ENCODE results near the gene DDX39B.
A peak's percentile ranks its signal among the peaks of the same experiment; 100 is the strongest.

DDX39B gene

DNA sequence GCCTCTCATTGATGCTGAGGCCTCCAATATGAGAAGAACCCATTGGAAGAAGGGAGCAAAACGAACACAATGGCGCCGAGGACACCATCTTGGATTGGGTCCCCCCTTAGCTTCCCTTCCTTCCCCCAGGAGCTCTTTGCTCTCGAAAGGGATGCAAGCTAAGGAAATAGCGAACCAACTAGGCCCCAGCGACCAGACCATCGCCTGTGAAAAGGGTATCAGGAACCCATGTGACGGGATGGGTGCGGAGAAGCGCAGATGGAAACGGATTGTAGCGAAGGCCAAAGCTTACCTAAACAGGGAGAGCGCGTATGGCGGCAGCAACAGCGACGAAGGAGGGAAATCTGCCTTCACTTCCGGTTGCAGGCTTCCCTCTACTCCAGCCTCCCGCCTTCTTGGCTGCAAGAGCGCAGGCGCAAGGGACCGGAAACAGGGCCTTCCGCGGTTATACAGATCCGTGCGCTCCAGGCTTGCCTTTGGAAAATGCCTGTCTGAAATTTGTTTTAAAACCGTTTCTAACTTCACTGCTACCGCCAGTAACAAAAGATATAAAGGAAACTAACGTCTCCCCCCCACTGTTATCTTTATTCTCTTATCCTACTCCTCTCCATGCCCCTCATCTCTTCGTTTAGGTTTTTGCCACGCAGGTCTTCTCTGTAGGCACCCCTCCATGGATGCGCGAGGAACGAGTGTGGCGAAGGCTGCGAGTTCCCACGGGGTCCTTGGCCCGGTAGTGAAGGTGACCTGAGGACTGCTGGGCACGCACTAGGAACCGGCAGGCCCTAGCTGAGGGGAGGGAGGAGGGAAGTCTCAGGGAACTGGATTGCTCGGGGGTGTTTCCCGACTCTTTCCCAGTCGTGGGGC is at the start of gene DDX39B:
Gene DDX39B, minus strand, starts transcription at position 346 of the 864 bp plus-strand sequence. CDS start 1,471 bp downstream, outside the sequence.
- TF ChIP-seq TAF1 (IDR thresholded peaks at IDR 0.05; ENCODE audit: low read depth) (peak; percentile 99), TCF12 (IDR thresholded peaks at IDR 0.05; ENCODE audit: low read depth) (peak; percentile 37; the same call in 1 of the 2 replicates), YY1 (IDR thresholded peaks at IDR 0.05; ENCODE audit: low read depth) (peak; percentile 94), ZBTB7A (IDR thresholded peaks at IDR 0.05; ENCODE audit: low read depth) (no peak), EGR1 (IDR thresholded peaks at IDR 0.05) (no peak), CEBPB (IDR thresholded peaks at IDR 0.05) (no peak; the same call in 1 of the 2 replicates), FOXM1 (IDR thresholded peaks at IDR 0.05; ENCODE audit: borderline replicate concordance, low read depth) (peak; percentile 42; the same call in 1 of the 2 replicates), NFIC (IDR thresholded peaks at IDR 0.05) (no peak), TEAD4 (IDR thresholded peaks at IDR 0.05) (peak; percentile 39; the same call in 1 of the 2 replicates)
- TF ChIP-seq, protein P1, sequence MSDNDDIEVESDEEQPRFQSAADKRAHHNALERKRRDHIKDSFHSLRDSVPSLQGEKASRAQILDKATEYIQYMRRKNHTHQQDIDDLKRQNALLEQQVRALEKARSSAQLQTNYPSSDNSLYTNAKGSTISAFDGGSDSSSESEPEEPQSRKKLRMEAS (IDR thresholded peaks at IDR 0.05): peak; percentile 92

DNA sequence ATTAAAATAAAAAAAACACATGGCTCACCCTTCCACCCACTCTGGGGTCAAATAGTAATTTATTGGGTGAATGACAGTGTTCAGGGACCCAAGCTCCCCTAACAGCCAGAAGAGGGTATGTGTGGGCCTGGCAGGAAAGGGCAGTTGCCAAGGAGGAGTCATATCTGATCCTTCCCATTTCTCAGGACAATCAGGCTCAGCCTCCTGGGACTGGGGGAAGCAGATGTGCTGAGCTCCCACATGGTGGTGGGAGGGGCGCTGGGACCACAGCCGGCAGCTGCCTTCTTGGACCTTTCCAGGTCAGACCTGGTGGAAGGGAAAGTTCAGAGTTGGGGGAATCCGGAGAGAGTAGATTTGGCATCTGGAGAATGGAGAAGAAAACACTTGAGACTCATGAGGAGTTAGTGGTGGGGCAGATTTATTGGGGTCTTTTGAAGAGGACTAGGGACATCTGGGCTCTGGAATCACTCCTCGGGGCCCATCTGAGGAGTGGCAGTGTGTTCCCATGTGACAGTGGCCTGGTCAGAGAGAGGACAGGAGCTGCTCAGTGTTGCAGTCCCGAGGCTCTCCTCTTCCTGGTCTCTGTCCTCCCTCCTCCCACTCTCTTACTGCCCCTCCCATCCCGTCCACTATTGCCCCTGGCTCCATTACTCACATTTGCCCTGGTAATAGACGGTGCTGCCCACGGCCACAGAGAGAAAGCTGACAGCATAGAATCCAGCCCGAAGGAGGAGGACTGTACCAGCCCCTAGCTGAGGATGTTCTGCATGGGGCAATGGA is 47.3 kb upstream of the DDX39B start:
- TF ChIP-seq, protein P2, sequence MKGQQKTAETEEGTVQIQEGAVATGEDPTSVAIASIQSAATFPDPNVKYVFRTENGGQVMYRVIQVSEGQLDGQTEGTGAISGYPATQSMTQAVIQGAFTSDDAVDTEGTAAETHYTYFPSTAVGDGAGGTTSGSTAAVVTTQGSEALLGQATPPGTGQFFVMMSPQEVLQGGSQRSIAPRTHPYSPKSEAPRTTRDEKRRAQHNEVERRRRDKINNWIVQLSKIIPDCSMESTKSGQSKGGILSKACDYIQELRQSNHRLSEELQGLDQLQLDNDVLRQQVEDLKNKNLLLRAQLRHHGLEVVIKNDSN (IDR thresholded peaks at IDR 0.05): no peak
- TF ChIP-seq YY1 (IDR thresholded peaks at IDR 0.05; ENCODE audit: low read depth) (no peak), TAF1 (IDR thresholded peaks at IDR 0.05; ENCODE audit: low read depth) (no peak), TCF12 (IDR thresholded peaks at IDR 0.05; ENCODE audit: low read depth) (no peak), EGR1 (IDR thresholded peaks at IDR 0.05) (no peak), EP300 (IDR thresholded peaks at IDR 0.05; ENCODE audit: borderline replicate concordance) (no peak), FOXM1 (IDR thresholded peaks at IDR 0.05; ENCODE audit: borderline replicate concordance, low read depth) (no peak), RAD21 (IDR thresholded peaks at IDR 0.05; ENCODE audit: low read depth) (no peak), TEAD4 (IDR thresholded peaks at IDR 0.05) (no peak), ZBTB7A (IDR thresholded peaks at IDR 0.05; ENCODE audit: low read depth) (no peak), NFIC (IDR thresholded peaks at IDR 0.05) (no peak), CREB1 (IDR thresholded peaks at IDR 0.05; ENCODE audit: low read depth) (no peak), CEBPB (IDR thresholded peaks at IDR 0.05) (no peak)
- TF ChIP-seq, protein P3, sequence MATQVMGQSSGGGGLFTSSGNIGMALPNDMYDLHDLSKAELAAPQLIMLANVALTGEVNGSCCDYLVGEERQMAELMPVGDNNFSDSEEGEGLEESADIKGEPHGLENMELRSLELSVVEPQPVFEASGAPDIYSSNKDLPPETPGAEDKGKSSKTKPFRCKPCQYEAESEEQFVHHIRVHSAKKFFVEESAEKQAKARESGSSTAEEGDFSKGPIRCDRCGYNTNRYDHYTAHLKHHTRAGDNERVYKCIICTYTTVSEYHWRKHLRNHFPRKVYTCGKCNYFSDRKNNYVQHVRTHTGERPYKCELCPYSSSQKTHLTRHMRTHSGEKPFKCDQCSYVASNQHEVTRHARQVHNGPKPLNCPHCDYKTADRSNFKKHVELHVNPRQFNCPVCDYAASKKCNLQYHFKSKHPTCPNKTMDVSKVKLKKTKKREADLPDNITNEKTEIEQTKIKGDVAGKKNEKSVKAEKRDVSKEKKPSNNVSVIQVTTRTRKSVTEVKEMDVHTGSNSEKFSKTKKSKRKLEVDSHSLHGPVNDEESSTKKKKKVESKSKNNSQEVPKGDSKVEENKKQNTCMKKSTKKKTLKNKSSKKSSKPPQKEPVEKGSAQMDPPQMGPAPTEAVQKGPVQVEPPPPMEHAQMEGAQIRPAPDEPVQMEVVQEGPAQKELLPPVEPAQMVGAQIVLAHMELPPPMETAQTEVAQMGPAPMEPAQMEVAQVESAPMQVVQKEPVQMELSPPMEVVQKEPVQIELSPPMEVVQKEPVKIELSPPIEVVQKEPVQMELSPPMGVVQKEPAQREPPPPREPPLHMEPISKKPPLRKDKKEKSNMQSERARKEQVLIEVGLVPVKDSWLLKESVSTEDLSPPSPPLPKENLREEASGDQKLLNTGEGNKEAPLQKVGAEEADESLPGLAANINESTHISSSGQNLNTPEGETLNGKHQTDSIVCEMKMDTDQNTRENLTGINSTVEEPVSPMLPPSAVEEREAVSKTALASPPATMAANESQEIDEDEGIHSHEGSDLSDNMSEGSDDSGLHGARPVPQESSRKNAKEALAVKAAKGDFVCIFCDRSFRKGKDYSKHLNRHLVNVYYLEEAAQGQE (IDR thresholded peaks at IDR 0.05; ENCODE audit: low read depth): no peak
- TF ChIP-seq, protein P1 (IDR thresholded peaks at IDR 0.05): no peak

DNA sequence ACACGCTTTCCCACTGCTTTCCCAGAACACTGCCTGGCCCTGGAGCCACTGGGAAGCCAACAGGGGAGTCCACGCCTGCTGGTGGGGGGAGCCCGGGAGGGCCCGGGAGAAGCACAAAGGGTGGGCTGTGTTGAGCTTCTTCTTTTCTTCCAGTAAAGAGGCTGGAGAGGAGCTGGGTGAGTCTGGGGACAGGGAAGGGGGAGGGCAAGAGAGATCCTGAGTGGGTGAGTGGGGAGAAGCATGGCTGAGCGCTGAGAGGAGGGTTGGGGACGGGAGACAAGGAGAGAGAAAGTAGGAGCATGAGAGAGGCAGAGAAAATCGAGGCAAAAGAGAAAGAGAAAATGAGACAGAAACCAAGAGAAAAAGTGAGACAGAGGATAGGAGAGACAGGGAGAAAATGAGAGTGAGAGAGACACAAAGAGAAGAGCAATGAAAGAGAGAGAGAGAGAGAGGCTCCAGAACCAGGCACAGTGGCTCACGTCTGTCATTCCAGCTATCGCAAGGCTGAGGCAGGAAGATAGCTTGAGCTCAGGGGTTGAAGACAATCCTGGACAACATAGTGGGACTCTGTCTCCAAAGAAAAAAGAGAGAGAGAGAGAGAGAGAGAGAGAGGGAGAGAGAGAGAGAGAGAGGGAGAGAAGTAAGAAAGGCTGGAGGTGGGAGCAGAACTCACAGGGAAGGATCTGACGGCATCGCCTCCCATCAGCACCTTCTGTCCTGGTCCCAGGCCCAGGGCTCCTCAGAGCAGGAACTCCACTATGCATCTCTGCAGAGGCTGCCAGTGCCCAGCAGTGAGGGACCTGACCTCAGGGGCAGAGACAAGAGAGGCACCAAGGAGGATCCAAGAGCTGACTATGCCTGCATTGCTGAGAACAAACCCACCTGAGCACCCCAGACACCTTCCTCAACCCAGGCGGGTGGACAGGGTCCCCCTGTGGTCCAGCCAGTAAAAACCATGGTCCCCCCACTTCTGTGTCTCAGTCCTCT is 46.3 kb upstream of the DDX39B start:
- no peak for TF ChIP-seq CREB1 (IDR thresholded peaks at IDR 0.05; ENCODE audit: low read depth)

DNA sequence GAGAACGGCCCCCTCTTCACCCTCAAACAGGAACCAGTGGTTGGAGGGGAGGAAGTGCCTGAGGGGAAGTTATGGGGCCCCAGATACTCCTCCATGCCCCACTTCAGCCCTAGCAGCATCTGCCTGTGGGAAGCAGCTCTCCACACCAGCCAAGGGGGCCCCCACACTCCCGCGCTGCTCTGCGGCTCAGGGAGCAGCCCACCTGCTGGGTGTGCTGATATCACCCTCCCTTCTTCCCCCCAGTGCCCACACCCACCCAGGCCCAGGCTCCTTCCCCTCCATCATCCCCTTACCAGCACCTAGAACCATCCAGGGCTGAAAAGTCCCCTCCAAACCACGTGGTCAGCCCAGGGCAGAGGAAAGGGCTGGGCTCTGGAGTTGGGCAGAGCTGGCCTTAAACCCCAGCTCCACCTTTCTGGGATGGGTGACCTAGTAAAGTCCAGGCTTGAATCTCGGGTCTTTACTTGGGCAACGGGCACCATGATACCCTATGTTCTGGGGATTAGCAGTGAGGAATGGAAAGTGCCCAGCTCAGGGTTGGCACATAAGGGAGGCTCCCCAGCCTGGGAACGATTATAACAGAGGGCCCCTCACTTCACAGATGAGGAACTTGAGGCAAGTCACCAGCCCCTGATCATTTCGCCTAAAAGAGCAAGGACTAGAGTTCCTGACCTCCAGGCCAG is 44.9 kb upstream of the DDX39B start:
- no peak for TF ChIP-seq EP300 (IDR thresholded peaks at IDR 0.05; ENCODE audit: borderline replicate concordance)
- no peak for TF ChIP-seq TEAD4 (IDR thresholded peaks at IDR 0.05)
- TF ChIP-seq, protein P2 (IDR thresholded peaks at IDR 0.05): no peak

DNA sequence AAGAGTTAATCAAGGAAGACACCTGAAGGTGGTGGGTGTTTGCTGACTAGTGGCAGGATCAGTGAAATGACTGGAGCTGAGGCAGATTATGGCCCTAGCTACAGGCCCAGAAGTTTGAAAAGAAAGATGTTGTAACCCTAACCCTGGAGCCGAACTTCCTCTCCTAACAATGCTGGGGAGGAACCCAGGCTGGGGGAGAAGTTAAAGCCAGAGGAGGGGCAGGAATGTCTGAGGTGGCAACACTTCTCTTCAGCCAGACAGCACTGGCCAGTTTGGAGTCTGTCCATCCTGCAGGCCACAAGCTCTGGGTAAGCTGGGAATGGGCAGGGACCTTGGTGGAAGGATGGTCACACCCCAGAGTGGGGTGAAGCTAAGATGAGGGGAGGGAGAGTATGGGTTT is 44.2 kb upstream of the DDX39B start, which contains the start of gene LST1:
Gene LST1, plus strand, starts transcription at position 270 of the 400 bp plus-strand sequence. CDS start 1,023 bp downstream, outside the sequence.
- TF ChIP-seq CEBPB (IDR thresholded peaks at IDR 0.05) (no peak), TCF12 (IDR thresholded peaks at IDR 0.05; ENCODE audit: low read depth) (no peak)

DNA sequence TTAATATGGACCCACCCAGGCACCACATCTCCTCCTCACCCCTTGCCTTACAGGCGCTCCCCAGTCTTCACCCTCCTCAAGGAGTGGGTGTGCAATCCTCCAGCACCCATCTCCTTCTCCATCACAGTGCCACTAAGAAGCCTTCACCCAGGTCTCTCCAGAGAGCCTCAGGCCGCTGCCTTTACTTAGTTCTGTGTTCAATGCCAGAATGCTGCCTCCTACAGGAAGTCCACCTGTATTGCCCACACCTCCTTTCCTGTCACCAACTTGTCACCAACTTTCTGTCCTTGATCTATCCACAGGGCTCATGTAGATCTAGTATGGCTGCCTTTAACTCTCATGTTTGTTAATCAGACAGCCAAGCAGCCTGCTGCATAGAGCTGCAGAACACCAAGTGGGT is 43.7 kb upstream of the DDX39B start:
- no peak for TF ChIP-seq EP300 (IDR thresholded peaks at IDR 0.05; ENCODE audit: borderline replicate concordance)
- no peak for TF ChIP-seq RAD21 (IDR thresholded peaks at IDR 0.05; ENCODE audit: low read depth)
- no peak for TF ChIP-seq FOXM1 (IDR thresholded peaks at IDR 0.05; ENCODE audit: borderline replicate concordance, low read depth)
- TF ChIP-seq, protein P2 (IDR thresholded peaks at IDR 0.05): no peak
- TF ChIP-seq EGR1 (IDR thresholded peaks at IDR 0.05): no peak
- TF ChIP-seq CEBPB (IDR thresholded peaks at IDR 0.05): no peak
- TF ChIP-seq ZBTB7A (IDR thresholded peaks at IDR 0.05; ENCODE audit: low read depth): no peak
- TF ChIP-seq, protein P1 (IDR thresholded peaks at IDR 0.05): no peak
- no peak for TF ChIP-seq YY1 (IDR thresholded peaks at IDR 0.05; ENCODE audit: low read depth)
- no peak for TF ChIP-seq TAF1 (IDR thresholded peaks at IDR 0.05; ENCODE audit: low read depth)
- no peak for TF ChIP-seq TEAD4 (IDR thresholded peaks at IDR 0.05)
- TF ChIP-seq NFIC (IDR thresholded peaks at IDR 0.05): no peak
- TF ChIP-seq TCF12 (IDR thresholded peaks at IDR 0.05; ENCODE audit: low read depth): no peak
- TF ChIP-seq, protein P3 (IDR thresholded peaks at IDR 0.05; ENCODE audit: low read depth): no peak
